T-helper 2 cell treated with Interferon-gamma antibody and Interleukin-4, amounts not matched to agents 5 μg/mL and 100 μg/mL, for 36 hours (primary cell): ENCODE data around the gene OR2T34.
A peak's percentile ranks its signal among the peaks of the same experiment; 100 is the strongest.
"Not testable (repeated sequence)": the region's sequence is repeated elsewhere in the genome, so short reads cannot be mapped to it uniquely, and the experiment has no call there.

Source experiments
- DNase-seq: peaks from one replicate; pipeline ENCODE4 v3.0.0; 2021; ENCODE audit warnings: low spot score
- H3K27ac Mint-ChIP-seq: one replicate; pipeline ENCODE4 v1.8.0; 2021; ENCODE audit warnings: mild to moderate bottlenecking, mixed read lengths
- H3K27me3 Mint-ChIP-seq: one replicate; pipeline ENCODE4 v1.8.0; 2021; ENCODE audit warnings: low read depth, mixed read lengths
- H3K36me3 Mint-ChIP-seq: one replicate; pipeline ENCODE4 v1.8.0; 2021; ENCODE audit warnings: low read depth, mixed read lengths
- H3K4me1 Mint-ChIP-seq: one replicate; pipeline ENCODE4 v1.8.0; 2021; ENCODE audit warnings: low read depth, mixed read lengths
- H3K4me3 Mint-ChIP-seq: one replicate; pipeline ENCODE4 v1.8.0; 2022; ENCODE audit warnings: mild to moderate bottlenecking, moderate library complexity, mixed read lengths
- H3K9me3 Mint-ChIP-seq: one replicate; pipeline ENCODE4 v1.8.0; 2021; ENCODE audit warnings: mixed read lengths

OR2T34 gene

GRCh38 chr1:248585266-248585665, 10.7 kb upstream of the OR2T34 start:
- H3K9me3 Mint-ChIP-seq = no peaks in the 10 kb centered on the region
- no peak overlapping the region for H3K27ac Mint-ChIP-seq
- H3K27me3 Mint-ChIP-seq = no peaks in the 10 kb centered on the region
- H3K36me3 Mint-ChIP-seq = no peaks in the 10 kb centered on the region
- peaks cover 11% of the 10 kb centered on the region for H3K4me1 Mint-ChIP-seq
- DNase-seq = no peak
- no peak overlapping the region for H3K4me3 Mint-ChIP-seq

- DNase-seq = no peak
- H3K9me3 Mint-ChIP-seq = peaks cover 5% of the 10 kb centered on the region
- H3K27ac Mint-ChIP-seq = no peak overlapping the region
- H3K27me3 Mint-ChIP-seq = peaks cover 2% of the 10 kb centered on the region
- peaks cover 8% of the 10 kb centered on the region for H3K4me1 Mint-ChIP-seq
- no peaks in the 10 kb centered on the region for H3K36me3 Mint-ChIP-seq
- H3K4me3 Mint-ChIP-seq = no peak overlapping the region
Observed at GRCh38 chr1:248576260-248576980, 1.9 kb upstream of the OR2T34 start.

- H3K4me3 Mint-ChIP-seq, H3K36me3 Mint-ChIP-seq, H3K4me1 Mint-ChIP-seq, H3K27ac Mint-ChIP-seq, H3K9me3 Mint-ChIP-seq, DNase-seq, H3K27me3 Mint-ChIP-seq: not testable (repeated sequence)
Observed at GRCh38 chr1:248573856-248574255, 701 bp downstream of the OR2T34 start.

GRCh38 chr1:248572049-248572448, 2.5 kb downstream of the OR2T34 start:
- not testable (repeated sequence) for H3K9me3 Mint-ChIP-seq, H3K4me3 Mint-ChIP-seq, H3K27ac Mint-ChIP-seq, H3K4me1 Mint-ChIP-seq, H3K27me3 Mint-ChIP-seq, DNase-seq, H3K36me3 Mint-ChIP-seq

- not testable (repeated sequence) for H3K4me1 Mint-ChIP-seq, H3K4me3 Mint-ChIP-seq
Observed at GRCh38 chr1:248570811-248571210, 3.7 kb downstream of the OR2T34 start.

GRCh38 chr1:248569049-248569448, 5.5 kb downstream of the OR2T34 start:
- H3K27me3 Mint-ChIP-seq, H3K27ac Mint-ChIP-seq, DNase-seq, H3K36me3 Mint-ChIP-seq, H3K4me3 Mint-ChIP-seq, H3K9me3 Mint-ChIP-seq, H3K4me1 Mint-ChIP-seq: not testable (repeated sequence)

More at GRCh38 chr1:248570811-248571210, 3.7 kb downstream of the OR2T34 start:
- not testable (repeated sequence) for H3K27ac Mint-ChIP-seq, DNase-seq, H3K27me3 Mint-ChIP-seq, H3K36me3 Mint-ChIP-seq, H3K9me3 Mint-ChIP-seq

- not testable (repeated sequence) for H3K9me3 Mint-ChIP-seq
- H3K27ac Mint-ChIP-seq = peak overlapping the region; percentile 96
- peak; percentile 30 for DNase-seq
Observed at GRCh38 chr1:248565530-248566373, 8.8 kb downstream of the OR2T34 start.

GRCh38 chr1:248562672-248563071, 11.9 kb downstream of the OR2T34 start, which contains the start of gene OR2T29:
Gene OR2T29, minus strand, starts transcription at chr1:248562772. Its CDS starts 3,281 bp downstream, at chr1:248559491.
- not testable (repeated sequence) for H3K4me3 Mint-ChIP-seq, H3K27me3 Mint-ChIP-seq, DNase-seq, H3K4me1 Mint-ChIP-seq, H3K36me3 Mint-ChIP-seq, H3K9me3 Mint-ChIP-seq, H3K27ac Mint-ChIP-seq

More at GRCh38 chr1:248565530-248566373, 8.8 kb downstream of the OR2T34 start:
- not testable (repeated sequence) for H3K36me3 Mint-ChIP-seq, H3K27me3 Mint-ChIP-seq, H3K4me1 Mint-ChIP-seq
- H3K4me3 Mint-ChIP-seq = peak overlapping the region; percentile 88

GRCh38 chr1:248551027-248551426, 23.5 kb downstream of the OR2T34 start:
- H3K27ac Mint-ChIP-seq, H3K4me3 Mint-ChIP-seq, H3K9me3 Mint-ChIP-seq, DNase-seq, H3K4me1 Mint-ChIP-seq, H3K27me3 Mint-ChIP-seq, H3K36me3 Mint-ChIP-seq: not testable (repeated sequence)

GRCh38 chr1:248547383-248547782, 27.2 kb downstream of the OR2T34 start:
- H3K4me3 Mint-ChIP-seq, H3K27ac Mint-ChIP-seq, DNase-seq, H3K36me3 Mint-ChIP-seq, H3K27me3 Mint-ChIP-seq, H3K4me1 Mint-ChIP-seq, H3K9me3 Mint-ChIP-seq: not testable (repeated sequence)

GRCh38 chr1:248537449-248537848, 37.1 kb downstream of the OR2T34 start:
- H3K27me3 Mint-ChIP-seq, H3K36me3 Mint-ChIP-seq, H3K4me3 Mint-ChIP-seq, H3K4me1 Mint-ChIP-seq, H3K9me3 Mint-ChIP-seq, DNase-seq, H3K27ac Mint-ChIP-seq: not testable (repeated sequence)
